HUDEP-2 (cell line): ENCODE measurements around the gene TAPBP.

ENCODE experiments used
- DNase-seq, 76 experiments: peaks; one replicate each; lab custom pipeline; 2025; ENCODE audit not compliant: unreplicated experiment in 76 of 76; lab: John Stamatoyannopoulos, UW

Gene TAPBP

GRCh38 chr6:33320315-33321181 lies 6.7 kb upstream of the TAPBP start:
- peak in 1 of 76 experiments; percentile 30 for DNase-seq

GRCh38 chr6:33319939-33320314 lies 6.0 kb upstream of the TAPBP start:
- DNase-seq: no peak

DNA sequence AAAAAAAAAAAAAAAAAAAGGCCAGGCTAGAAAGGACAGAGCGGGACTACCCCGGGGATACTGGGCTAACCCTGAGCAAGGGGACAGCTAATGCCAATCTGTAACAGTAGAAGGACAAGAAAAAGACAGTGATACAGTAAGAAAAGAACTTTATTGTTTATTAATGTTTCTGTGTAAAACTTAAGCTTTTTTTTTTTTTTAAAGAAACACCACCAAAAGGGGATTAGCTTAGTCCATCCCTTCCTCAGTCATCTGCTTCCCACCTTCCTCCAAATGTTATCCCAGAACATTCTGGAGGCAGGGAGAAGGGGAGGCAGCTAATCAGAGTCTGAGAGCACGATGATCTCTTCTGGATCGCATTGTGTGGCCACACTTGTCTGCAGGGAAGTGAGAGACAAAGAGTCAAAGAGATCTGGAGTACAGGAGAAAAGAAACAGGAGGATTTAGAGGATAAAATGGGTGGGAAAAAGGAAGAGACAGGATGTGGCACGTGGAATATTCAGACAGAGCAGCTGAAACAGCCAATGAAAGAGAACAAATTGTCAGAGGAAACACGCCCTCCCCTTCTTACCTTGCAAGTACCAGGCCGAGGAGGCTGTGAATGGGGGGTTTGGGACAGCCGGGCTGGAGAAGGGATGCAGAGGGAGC lies 4.7 kb upstream of the TAPBP start:
- no peak for DNase-seq

DNA sequence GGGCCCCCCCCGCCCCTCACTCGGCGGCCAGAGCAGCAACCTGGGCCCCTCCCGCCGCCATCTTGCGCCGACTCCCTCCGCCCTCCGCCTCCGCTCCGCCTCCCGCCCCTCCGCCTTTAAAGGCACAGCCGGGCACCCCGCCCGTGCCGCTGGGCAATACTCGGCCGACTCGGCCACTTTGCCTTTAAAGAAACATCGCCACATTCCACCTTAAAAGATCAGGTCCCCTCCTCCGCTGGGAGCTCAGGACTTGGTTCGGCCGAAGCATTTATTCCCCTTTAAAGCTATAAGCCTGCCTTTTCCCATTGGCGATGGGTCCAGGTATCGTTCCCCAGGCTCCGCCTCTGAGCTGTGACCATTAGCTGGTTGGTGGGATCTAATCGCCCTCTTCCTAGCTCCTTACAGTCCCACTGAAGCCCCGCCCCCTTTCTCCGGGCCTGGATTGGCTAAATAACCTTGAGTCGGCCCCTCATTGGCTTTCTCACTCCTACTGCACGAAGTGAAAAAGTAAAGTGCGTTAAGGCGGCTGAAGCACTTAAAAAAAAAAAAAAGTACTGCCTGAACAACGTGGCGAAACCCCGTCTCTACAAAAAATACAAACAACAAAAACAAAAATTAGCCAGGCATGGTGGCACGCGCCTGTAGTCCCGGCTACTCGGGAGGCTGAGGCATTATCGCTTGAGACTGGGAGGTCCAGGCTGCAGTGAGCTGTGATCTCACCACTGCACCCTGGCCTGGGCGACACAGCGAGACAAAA lies 4.0 kb upstream of the TAPBP start, which contains the start of gene ZBTB22:
Gene ZBTB22 (minus strand): TSS at position 76 of the 757 bp plus-strand sequence. CDS start 828 bp downstream, outside the sequence.
- DNase-seq: peak in 75 of 76 experiments; percentile 89 to 100 (median 98)

DNA sequence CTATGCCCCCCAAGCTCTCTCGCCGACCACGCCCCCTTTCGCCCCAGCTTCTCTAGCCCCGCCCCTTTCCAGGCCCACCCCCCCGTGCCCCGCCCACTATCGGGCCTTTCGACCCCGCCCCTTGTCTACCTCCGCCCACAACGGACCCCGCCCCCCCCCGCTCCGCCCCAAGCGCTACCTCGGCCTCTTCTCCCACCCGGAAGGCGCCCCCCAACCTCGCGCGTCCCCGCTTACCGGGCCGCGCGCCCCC lies 3.5 kb upstream of the TAPBP start:
- DNase-seq: peak in 15 of 76 experiments; percentile 47 to 90 (median 80)

GRCh38 chr6:33316603-33317418 lies 2.9 kb upstream of the TAPBP start:
- peak in 3 of 76 experiments; percentile 3 to 41 (median 11) for DNase-seq

DNA sequence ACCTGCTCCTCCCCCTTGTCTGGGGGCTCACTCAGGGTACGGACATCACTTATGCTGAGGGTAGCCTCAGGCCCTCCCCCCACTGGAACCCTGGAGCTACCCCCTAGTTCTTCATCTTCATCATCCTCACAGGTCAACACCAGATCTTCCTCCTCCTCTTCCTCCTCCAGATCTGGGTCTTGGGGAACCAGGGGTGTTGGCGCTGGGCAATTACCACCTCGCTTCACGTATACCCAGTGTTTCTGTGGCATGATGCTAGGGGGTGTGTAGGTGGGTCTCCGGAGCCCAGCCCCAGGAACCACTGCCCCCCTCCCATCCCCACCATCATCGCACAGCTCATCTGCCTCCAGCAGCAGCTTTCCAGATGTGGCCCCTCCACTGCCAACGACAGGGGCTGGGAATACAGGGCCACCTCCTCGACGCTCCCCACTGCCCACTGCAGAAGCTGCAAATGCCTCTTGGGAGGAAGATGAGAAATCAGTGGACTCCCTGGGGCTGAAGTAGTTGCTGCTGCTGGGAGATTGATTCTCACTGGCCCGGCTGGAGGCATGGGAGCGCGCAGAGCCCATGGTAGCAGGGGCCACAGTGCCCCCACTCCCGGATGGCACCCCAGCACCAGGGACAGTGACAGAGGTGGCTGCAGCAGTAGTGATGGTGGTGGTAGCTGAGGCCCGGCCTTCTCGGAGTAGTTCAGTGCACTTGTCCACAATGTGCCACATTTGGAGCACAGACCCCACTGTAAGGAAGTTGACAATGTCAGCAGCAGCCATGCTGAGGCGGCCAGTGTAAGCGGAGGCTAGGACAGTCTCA lies 2.1 kb upstream of the TAPBP start:
- no peak for DNase-seq

GRCh38 chr6:33314943-33315792 lies 1.3 kb upstream of the TAPBP start:
- peak in 16 of 76 experiments; percentile 10 to 50 (median 30) for DNase-seq

DNA sequence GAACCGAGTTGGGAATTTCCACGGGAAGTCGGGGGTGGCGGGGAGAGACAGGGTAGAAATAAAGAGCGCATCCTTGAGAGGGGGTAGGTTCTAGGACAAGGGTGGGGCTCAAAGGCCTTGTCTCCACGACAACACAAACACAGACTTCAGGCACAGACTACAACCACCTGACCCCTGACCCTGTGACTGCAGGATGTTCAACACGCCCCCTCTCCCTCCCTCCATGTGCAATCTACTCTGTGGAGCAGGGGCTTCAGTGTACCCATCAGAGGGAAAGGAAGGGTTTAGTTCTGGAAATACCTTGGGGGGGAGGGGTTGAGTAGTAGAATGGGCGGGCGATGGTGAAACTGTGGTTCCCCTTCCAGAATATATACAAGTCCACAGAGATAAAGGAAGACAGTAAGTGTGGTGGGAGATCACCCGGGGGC lies 651 bp upstream of the TAPBP start:
- DNase-seq: peak in 60 of 76 experiments; percentile 8 to 77 (median 46)

DNA sequence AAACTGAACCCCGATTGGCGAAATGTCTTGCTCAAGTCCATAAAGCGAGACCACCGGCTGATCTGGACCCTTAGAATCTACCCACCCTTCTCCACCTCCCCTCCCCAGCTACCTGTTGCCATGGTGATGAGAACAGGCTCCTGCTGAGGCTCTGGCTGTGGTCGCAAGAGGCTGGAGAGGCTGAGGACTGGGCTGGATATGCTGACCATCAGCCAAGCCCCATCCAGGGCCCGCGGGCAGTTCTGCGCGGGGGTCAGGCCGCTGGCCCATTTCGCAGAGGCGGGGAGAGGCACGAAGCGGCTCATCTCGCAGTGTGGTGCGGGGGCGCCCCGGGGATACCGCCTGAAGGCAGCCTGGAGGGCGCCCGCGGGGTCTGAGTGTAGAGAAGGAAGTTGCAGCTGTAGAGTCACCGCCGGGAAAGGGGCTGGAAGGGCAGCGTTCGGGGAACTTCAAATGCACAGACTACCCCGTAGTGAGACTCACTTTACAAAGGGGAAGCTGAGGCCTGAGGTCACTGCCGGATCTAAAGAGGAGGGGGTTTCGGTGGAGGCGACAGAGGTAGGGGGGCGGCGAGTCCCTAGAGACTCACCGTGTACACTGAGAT lies 671 bp downstream of the TAPBP start:
- DNase-seq: peak in 15 of 76 experiments; percentile 16 to 59 (median 28)

DNA sequence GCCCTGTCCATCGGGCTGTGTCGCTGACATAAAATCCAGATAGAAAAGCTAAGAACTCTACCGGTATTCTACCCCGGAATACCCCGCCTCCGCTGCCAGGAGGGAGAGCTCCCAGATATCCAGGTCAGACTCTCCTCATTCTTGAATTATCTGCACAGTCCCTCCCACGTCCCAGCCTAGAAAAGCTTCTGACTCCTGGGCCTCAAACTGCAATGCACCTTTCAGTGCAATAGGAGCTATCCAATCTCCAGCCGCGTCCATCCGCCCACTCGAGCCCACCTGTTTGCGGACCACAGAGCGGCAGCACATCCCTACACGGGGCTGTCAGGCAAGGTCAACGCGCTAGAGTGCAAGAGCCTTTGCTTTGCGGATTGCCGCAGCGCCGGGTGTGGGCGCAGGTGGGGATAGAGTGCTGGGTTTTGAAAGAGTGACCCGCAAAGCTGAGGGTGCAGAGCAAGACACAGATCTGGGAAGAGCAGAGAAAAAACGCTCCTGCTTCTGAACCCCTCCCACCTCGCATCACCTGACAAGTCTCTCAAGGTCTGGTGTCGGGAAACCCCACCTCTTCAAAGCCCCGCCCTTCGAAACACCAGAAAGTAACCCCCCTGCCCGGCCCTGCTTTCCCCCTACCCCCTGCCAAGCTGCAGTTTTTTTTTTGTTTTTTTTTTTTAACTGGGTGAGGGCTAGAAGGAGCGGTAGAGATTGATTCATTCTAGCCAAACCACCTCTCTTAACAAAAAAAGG lies 1.3 kb downstream of the TAPBP start:
- peak in 65 of 76 experiments; percentile 11 to 82 (median 60) for DNase-seq

DNA sequence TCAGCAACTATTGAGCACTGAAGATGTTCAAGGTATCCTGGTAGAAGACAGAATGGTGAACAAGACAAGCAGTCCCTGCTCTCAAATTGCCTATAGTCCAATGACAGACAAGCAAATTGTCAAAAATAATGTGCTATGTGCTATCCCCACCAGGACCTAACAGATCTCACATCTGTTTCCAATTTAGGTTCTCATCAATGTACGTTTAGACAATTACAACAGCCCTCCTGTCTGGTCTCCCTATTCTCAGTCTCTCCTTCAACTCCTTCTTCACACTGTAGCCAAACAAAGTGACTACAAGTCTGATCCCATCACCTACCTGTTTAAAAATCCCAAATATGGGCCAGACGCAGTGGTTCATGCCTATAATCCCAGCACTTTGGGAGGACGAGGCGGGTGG lies 7.5 kb downstream of the TAPBP start:
- DNase-seq: no peak

DNA sequence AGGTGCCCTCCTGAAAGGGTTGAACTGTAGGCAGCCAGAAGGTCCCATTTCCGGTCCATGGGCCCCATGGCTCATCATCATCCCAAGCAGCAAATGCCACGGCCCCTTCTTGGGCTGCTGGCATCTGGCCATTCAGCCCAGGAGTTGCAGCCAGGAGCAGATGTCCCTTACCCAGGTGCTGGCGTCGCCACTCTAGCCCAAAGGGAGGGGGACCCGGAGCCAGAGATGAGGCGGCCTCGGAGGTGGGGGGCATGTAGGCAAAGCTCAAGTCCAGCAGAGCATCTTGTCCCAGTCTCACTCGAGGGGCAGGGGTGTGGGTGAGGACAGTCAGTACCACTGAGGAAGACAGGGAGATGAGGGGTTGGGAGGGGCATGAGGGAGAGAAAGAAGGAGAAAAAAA lies 8.8 kb downstream of the TAPBP start:
- DNase-seq: no peak

GRCh38 chr6:33304216-33304615 lies 9.7 kb downstream of the TAPBP start:
- no peak for DNase-seq

- DNase-seq: no peak
Measured at GRCh38 chr6:33301877-33302276, 12.0 kb downstream of the TAPBP start.

GRCh38 chr6:33299237-33299944 lies 14.5 kb downstream of the TAPBP start:
- peak in 74 of 76 experiments; percentile 49 to 98 (median 87) for DNase-seq

GRCh38 chr6:33298773-33299236 lies 15.1 kb downstream of the TAPBP start, which contains the start of gene RGL2:
RGL2 (minus strand) TSS chr6:33298942; CDS start chr6:33298610, 332 bp downstream.
- peak in 49 of 76 experiments; percentile 18 to 74 (median 56) for DNase-seq
